UCSD-AML1 (cell line): ENCODE results near the gene DPP7.
A peak's percentile ranks its signal among the peaks of the same experiment; 100 is the strongest.

ENCODE experiments used
- DNase-seq: peaks from one replicate; lab custom pipeline; 2025; ENCODE audit not compliant: unreplicated experiment; lab: John Stamatoyannopoulos, UW

The DPP7 gene

DNA sequence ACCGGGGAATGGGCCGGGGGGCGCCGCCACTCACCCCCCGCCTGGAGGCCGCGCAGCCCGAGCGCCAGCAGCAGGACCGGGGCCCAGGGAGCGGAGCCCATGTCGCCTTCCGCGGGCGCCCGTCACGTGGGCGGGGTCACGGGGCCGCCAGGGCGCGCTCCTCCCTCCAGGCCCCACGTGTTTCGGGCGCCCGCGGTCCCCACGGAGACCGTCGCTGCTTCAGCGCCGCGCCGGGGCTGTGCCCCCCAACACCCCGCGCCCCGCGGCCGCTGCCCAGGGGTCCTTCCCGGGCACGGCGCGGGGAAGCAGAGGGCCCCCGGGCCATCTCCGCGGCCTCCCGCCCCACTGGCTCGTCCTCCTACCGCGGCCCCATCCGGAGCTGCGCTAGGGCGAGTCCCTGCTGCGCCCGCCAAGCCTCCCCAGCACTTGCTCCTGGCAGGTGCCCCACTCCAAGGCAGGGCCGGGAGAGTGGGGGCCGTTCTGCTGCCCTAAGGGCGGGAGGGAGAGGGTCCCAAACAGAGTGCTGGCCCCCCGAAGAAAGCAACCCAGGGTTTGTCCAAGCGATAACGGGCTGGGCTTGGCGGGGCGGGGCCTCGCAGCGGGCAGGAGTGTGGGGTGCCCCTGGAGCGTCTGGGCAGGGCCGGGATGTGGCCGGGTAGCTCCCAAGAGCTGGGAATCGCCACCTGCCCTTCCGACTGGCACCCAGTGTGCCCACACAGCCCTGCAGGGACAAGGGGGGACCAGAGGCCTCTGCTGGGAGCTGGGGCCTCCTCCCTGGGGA lies at the start of gene DPP7:
DPP7 (minus strand) TSS at position 121 of the 781 bp plus-strand sequence; CDS start at position 101, 20 bp downstream.
- DNase-seq: peak; percentile 76

DNA sequence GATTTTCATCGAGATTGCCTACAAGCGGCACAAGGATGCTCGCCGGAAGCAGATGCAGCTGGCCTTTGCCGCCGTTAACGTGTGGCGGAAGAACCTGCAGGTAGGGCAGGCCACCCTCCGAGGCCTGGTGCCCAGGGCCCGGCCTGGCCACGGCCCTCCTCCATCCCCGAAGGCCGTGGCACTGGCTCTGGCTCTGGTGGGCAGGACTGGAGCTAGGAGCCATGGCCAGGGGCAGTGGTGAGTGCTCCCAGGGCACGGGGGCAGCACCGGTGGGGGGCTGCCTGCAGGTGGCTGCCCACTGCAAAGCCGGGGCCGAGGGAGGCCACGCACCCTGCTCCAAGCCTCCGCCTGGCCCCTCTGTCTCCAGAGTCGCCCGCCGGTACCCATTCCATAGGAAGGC lies 49.3 kb upstream of the DPP7 start:
- DNase-seq: no peak

- DNase-seq: no peak
Observed at GRCh38 chr9:137163365-137163715, 48.8 kb upstream of the DPP7 start.

GRCh38 chr9:137162505-137163364 lies 48.2 kb upstream of the DPP7 start:
- DNase-seq: no peak

GRCh38 chr9:137161558-137162486 lies 47.3 kb upstream of the DPP7 start:
- no peak for DNase-seq

GRCh38 chr9:137160716-137161557 lies 46.4 kb upstream of the DPP7 start:
- DNase-seq: no peak

GRCh38 chr9:137160054-137160425 lies 45.5 kb upstream of the DPP7 start:
- no peak for DNase-seq

- DNase-seq: no peak
Observed at GRCh38 chr9:137159105-137160053, 44.8 kb upstream of the DPP7 start.

GRCh38 chr9:137158625-137159024 lies 44.1 kb upstream of the DPP7 start:
- DNase-seq: no peak

GRCh38 chr9:137157618-137158415 lies 43.3 kb upstream of the DPP7 start:
- no peak for DNase-seq

- DNase-seq: no peak
Observed at GRCh38 chr9:137156567-137157375, 42.2 kb upstream of the DPP7 start.

- no peak for DNase-seq
Observed at GRCh38 chr9:137152844-137153405, 38.4 kb upstream of the DPP7 start.

GRCh38 chr9:137150617-137151457 lies 36.3 kb upstream of the DPP7 start:
- peak; percentile 94 for DNase-seq

GRCh38 chr9:137149942-137150616 lies 35.5 kb upstream of the DPP7 start:
- no peak for DNase-seq

GRCh38 chr9:137149363-137149762 lies 34.8 kb upstream of the DPP7 start:
- no peak for DNase-seq

- no peak for DNase-seq
Observed at GRCh38 chr9:137148661-137149060, 34.1 kb upstream of the DPP7 start.
